HG03060 (cell line): ENCODE data around the gene SORD.
"Not testable (repeated sequence)": the region's sequence is repeated elsewhere in the genome, so short reads cannot be mapped to it uniquely, and the experiment has no call there.

Experiments
- ATAC-seq: cut with Tn5 transposase; IDR thresholded peaks from one replicate; pipeline ENCODE4 v1.9.1; 2021; ENCODE audit warnings: low read depth, moderate number of reproducible peaks; ENCODE audit not compliant: unreplicated experiment

The SORD gene

GRCh38 chr15:45093622-45094357 lies 70.8 kb downstream of the SORD start:
- no peak for ATAC-seq

GRCh38 chr15:45094358-45094730 lies 71.3 kb downstream of the SORD start:
- ATAC-seq = no peak

GRCh38 chr15:45095661-45096060 lies 72.7 kb downstream of the SORD start:
- no peak for ATAC-seq

GRCh38 chr15:45097466-45097865 lies 74.5 kb downstream of the SORD start:
- ATAC-seq = no peak

- ATAC-seq = no peak
Measured at GRCh38 chr15:45099549-45100165, 76.7 kb downstream of the SORD start.

- no peak for ATAC-seq
Measured at GRCh38 chr15:45100884-45101625, 78.1 kb downstream of the SORD start.

- no peak for ATAC-seq
Measured at GRCh38 chr15:45101749-45102148, 78.8 kb downstream of the SORD start.

GRCh38 chr15:45102226-45102625 lies 79.2 kb downstream of the SORD start:
- ATAC-seq = no peak

- ATAC-seq = not testable (repeated sequence)
Measured at GRCh38 chr15:45104170-45104569, 81.2 kb downstream of the SORD start.

GRCh38 chr15:45105586-45105985 lies 82.6 kb downstream of the SORD start:
- no peak for ATAC-seq

GRCh38 chr15:45106002-45106790 lies 83.2 kb downstream of the SORD start:
- no peak for ATAC-seq

- ATAC-seq = no peak
Measured at GRCh38 chr15:45107941-45108630, 85.1 kb downstream of the SORD start.

- no peak for ATAC-seq
Measured at GRCh38 chr15:45110256-45110820, 87.3 kb downstream of the SORD start.

GRCh38 chr15:45111390-45112142 lies 88.6 kb downstream of the SORD start:
- no peak for ATAC-seq

- ATAC-seq = no peak
Measured at GRCh38 chr15:45112143-45112590, 89.2 kb downstream of the SORD start.

GRCh38 chr15:45112591-45113379 lies 89.8 kb downstream of the SORD start:
- ATAC-seq = no peak

- ATAC-seq = no peak
Measured at GRCh38 chr15:45113380-45113990, 90.5 kb downstream of the SORD start.
